WTC11 (cell line): ENCODE data around the gene SH3RF2.

Experiments used
- CREB1 ChIP-seq: sonication (generic); formaldehyde crosslinking; IDR thresholded peaks from 2 replicates; pipeline ENCODE4 v1.8.0; 2023; ENCODE audit warnings: mild to moderate bottlenecking, missing genetic modification reagents
- CTCF ChIP-seq: fragments of 200-600 bp; IDR thresholded peaks from 2 replicates; pipeline ENCODE4 v1.8.0; 2022; ENCODE audit warnings: antibody characterized with exemption
- ZNF281 ChIP-seq: sonication (generic); formaldehyde crosslinking; IDR thresholded peaks from 2 replicates; pipeline ENCODE4 v1.8.0; 2023; ENCODE audit warnings: mild to moderate bottlenecking, missing genetic modification reagents

- TF ChIP-seq ZNF281 (CRISPR knock-in tag), result no peak
- TF ChIP-seq CTCF, result no peak
- no peak for TF ChIP-seq CREB1 (CRISPR knock-in tag)
These were observed 70.9 kb downstream of the SH3RF2 start for GRCh38 chr5:146007270-146007669.
